D721Med (cell line): ENCODE measurements around the gene UBE2B.
"Not testable (repeated sequence)": the region's sequence is repeated elsewhere in the genome, so short reads cannot be mapped to it uniquely, and the experiment has no call there.

Source experiments
- DNase-seq: peaks from one replicate; pipeline ENCODE4 v3.0.0; 2011; ENCODE audit warnings: low spot score; ENCODE audit not compliant: insufficient read length
- FAIRE-seq: peaks from 2 replicates; lab custom pipeline; 2011; peaks lifted over from hg19 to GRCh38; lab: Jason Lieb, UNC
- CTCF ChIP-seq: IDR thresholded peaks from 2 replicates; pipeline ENCODE4 v1.5.1; 2012; ENCODE audit warnings: mild to moderate bottlenecking, control low read depth; ENCODE audit not compliant: insufficient read depth; ENCODE audit errors: missing control alignments

Gene UBE2B

GRCh38 chr5:134370871-134371833 lies at the start of gene UBE2B:
TSS of gene UBE2B (plus strand) at chr5:134371569. CDS start at chr5:134371596, 27 bp downstream.
- peak; percentile 75 for DNase-seq
- no peak for TF ChIP-seq CTCF
- peak; percentile 80 for FAIRE-seq

- FAIRE-seq (no peak), DNase-seq (no peak)
- no peak for TF ChIP-seq CTCF
Observed at GRCh38 chr5:134327327-134327726, 44.0 kb upstream of the UBE2B start.

GRCh38 chr5:134328619-134329018 lies 42.8 kb upstream of the UBE2B start:
- no peak for TF ChIP-seq CTCF
- DNase-seq, result no peak
- FAIRE-seq, result no peak

DNA sequence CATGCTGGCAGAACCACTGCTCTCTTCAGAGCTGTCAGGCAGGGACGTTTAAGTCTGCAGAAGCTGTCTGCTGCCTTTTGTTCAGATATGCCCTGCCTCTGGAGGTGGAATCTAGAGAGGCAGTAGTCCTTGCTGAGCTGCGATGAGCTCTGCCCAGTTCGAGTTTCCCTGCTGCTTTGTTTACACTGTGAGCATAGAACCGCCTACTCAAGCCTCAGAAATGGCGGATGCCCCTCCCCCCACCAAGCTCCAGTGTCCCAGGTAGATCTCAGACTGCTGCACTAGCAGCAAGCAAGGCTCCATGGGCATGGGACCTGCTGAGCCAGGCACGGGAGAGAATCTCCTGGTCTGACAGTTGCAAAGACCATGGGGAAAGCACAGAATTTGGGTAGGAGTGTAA lies 34.5 kb upstream of the UBE2B start:
- DNase-seq, FAIRE-seq: not testable (repeated sequence)

DNA sequence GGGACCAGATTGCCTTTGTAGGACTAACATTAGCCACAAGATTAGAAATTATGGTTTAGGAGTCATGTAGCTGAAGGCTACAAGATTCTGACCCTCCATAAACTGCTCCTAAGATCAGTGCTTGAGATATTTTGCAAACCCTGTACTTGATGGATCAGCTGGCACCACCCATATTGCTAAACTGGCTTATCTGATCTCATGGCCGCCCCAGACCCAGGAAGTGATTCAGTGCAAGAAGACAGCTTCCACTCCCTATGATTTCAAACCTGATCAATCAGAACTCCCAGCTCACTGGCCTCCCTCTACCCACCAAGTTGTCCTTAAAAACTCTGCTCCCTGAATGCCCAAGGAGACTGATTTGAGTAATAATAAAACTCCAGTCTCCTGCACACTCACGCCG lies 27.9 kb upstream of the UBE2B start:
- DNase-seq, FAIRE-seq: not testable (repeated sequence)

DNA sequence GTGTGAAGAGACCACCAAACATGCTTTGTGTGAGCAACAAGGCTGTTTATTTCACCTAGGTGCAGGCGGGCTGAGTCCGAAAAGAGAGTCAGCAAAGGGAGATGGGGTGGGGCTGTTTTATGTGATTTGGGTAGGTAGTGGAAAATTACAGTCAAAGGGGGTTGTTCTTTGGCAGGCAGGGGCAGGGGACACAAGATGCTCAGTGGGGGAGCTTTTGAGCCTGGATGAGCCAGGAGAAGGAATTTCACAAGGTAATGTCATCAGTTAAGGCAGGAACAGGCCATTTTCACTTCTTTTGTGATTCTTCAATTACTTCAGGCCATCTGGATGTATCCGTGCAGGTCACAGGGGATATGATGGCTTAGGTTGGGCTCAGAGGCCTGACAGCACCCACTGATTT lies 25.9 kb upstream of the UBE2B start:
- DNase-seq, FAIRE-seq: not testable (repeated sequence)

DNA sequence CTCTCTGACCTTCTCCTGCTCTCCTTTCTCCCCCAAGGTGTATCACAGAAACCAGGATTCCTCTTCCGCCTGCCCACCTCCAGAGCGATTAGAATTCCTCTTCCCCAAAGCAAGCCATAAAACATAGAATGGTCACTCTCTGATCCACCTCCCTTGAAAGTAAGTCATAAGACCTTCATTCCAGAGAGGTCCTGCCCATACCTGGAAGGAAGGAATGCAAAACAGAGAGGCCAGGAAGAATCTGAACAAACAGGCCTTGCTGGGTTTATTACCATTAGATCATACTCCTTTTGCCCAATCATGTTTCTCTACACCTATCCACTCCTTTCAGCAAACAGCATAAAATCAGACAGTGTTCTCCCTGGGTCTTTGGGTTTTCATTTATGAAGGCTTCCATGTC lies 25.4 kb upstream of the UBE2B start:
- no peak for TF ChIP-seq CTCF
- DNase-seq, result no peak
- FAIRE-seq, result no peak

- no peak for DNase-seq
- no peak for TF ChIP-seq CTCF
- FAIRE-seq, result no peak
Observed at GRCh38 chr5:134349463-134349862, 21.9 kb upstream of the UBE2B start.
